Activated T-cell treated with anti-CD3 and anti-CD28 coated beads, Interleukin-2, amount 50 U/mL, for 24 hours (primary cell): ENCODE results near the gene DCST2.

Experiments used
- DNase-seq: peaks from one replicate; pipeline ENCODE4 v3.0.0-alpha.2; 2020
- H3K27ac Mint-ChIP-seq: 2 replicates; pipeline ENCODE4 v1.8.0; 2020; ENCODE audit warnings: mild to moderate bottlenecking, mixed read lengths
- H3K27me3 Mint-ChIP-seq: 2 replicates; pipeline ENCODE4 v1.8.0; 2020; ENCODE audit warnings: mixed read lengths
- H3K36me3 Mint-ChIP-seq: 2 replicates; pipeline ENCODE4 v1.8.0; 2020; ENCODE audit warnings: low read depth, mixed read lengths
- H3K4me1 Mint-ChIP-seq: 2 replicates; pipeline ENCODE4 v1.8.0; 2020; ENCODE audit warnings: low read depth, mixed read lengths
- H3K4me3 Mint-ChIP-seq: 2 replicates; pipeline ENCODE4 v1.8.0; 2020; ENCODE audit warnings: mild to moderate bottlenecking, moderate library complexity, mixed read lengths
- H3K9me3 Mint-ChIP-seq: 2 replicates; pipeline ENCODE4 v1.8.0; 2020; ENCODE audit warnings: mixed read lengths

Gene DCST2

DNA sequence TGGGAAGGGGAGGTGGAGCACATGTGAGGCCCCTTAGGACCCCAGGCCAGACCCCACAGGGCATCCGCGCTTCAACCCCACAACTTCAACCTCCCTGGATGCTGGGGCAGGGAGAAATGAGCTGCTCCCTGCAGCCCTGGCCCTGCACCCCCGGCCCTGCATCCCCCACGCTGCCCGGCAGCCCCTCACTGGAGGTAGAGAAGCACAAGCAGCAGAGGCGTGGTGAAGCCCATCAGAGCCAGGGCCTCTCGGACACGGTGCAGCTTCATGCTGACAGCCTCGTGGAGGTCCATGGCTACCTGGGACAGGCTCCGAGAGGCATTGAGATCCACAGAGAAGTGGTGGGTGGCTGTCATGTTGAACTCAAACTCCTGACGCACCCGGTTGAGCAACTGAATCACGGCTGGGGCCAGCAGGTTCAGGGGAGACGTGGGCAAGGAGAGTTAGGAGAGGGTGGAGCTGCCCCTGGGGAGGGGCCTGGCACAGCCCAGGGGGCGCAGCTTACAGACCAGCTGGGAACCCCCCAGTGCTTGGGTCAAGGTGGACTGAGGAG lies 3.3 kb downstream of the DCST2 start:
- DNase-seq: no peak
- Mint-ChIP-seq H3K27ac (no peak overlapping the region), H3K4me3 (no peak overlapping the region), H3K36me3 (no peaks in the 10 kb centered on the region), H3K9me3 (no peaks in the 10 kb centered on the region), H3K27me3 (no peaks in the 10 kb centered on the region), H3K4me1 (no peaks in the 10 kb centered on the region)

DNA sequence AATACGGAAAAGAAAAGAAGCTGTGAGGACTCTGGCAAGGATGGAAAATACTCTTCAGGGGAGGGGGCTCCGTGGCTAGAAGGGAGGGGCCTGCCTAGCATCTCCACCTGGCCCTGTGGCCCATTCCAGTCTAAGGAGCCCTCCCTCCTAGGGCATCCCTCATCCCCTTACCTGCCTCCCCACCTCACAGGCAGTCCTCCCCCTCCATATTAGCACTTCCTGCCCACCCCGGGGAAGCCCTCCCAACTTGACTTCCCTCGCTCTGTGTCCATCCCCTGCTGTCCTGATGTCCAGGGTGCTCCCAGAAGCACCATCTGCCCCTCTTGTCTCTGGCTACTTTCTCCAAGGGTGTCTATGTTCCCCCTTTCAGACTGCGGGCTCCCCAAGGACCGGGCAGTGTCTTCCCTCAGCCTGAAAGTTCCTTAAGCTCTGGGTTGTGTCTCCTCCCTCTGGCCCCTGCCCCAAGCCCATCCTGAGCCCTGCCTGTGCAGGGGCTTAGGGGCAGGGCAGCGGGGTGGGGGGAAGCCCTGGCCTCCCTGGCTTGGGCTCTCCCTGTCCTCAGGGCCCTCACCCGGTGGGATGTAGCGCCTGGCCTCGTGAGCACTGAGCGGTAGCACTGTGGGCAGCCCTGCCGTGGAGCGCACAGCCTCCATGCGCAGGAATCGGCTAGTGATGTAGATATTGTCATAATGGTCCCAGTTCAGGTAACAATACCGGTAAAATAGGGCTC lies 3.9 kb downstream of the DCST2 start:
- no peaks in the 10 kb centered on the region for H3K9me3 Mint-ChIP-seq
- H3K27me3 Mint-ChIP-seq: no peaks in the 10 kb centered on the region
- no peak for DNase-seq
- H3K4me3 Mint-ChIP-seq: no peak overlapping the region
- no peaks in the 10 kb centered on the region for H3K36me3 Mint-ChIP-seq
- H3K4me1 Mint-ChIP-seq: no peaks in the 10 kb centered on the region
- H3K27ac Mint-ChIP-seq: no peak overlapping the region

DNA sequence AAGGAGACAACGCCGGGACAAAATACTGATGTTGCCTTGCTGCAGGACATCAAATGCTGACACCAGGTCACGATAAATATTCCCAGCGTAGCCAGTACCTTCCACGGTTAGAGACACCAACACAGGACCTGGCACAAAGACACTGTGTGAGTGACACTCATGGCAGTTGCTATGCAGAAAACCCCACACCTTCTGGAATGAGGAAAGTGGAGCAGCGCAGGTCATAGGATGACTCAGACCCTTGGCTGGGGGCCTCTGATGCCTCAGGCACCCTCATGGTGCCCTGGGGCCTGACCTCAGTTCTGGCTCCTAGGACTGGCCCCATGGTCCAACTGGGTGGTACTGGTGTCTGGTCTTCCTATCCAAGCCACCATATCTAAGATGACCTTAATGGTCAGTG lies 7.0 kb downstream of the DCST2 start:
- H3K36me3 Mint-ChIP-seq: no peaks in the 10 kb centered on the region
- no peaks in the 10 kb centered on the region for H3K4me1 Mint-ChIP-seq
- DNase-seq: no peak
- no peak overlapping the region for H3K27ac Mint-ChIP-seq
- no peak overlapping the region for H3K4me3 Mint-ChIP-seq
- no peaks in the 10 kb centered on the region for H3K27me3 Mint-ChIP-seq
- H3K9me3 Mint-ChIP-seq: no peaks in the 10 kb centered on the region

DNA sequence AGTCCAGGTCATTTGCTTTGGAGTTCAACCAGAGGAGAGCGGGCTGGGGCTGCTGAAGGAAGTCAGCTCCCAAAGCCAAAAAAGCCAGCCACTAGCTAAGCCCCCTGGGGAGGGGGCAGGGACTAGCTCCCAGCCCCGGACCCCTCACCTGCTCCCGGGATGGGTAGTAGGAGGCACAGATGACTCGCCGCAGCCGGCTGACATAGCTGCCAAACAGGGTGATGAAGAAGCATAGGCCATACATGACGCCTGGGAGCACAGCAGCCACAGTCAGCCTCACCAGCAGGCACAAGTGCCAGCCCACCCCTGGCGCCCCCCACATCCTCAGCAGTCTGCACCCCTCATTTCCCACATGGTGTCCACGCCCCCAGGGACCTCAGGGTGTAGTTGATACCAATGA lies 7.4 kb downstream of the DCST2 start:
- Mint-ChIP-seq H3K36me3 (no peaks in the 10 kb centered on the region), H3K9me3 (no peaks in the 10 kb centered on the region), H3K4me3 (no peak overlapping the region), H3K27me3 (no peaks in the 10 kb centered on the region), H3K4me1 (no peaks in the 10 kb centered on the region), H3K27ac (no peak overlapping the region)
- no peak for DNase-seq

DNA sequence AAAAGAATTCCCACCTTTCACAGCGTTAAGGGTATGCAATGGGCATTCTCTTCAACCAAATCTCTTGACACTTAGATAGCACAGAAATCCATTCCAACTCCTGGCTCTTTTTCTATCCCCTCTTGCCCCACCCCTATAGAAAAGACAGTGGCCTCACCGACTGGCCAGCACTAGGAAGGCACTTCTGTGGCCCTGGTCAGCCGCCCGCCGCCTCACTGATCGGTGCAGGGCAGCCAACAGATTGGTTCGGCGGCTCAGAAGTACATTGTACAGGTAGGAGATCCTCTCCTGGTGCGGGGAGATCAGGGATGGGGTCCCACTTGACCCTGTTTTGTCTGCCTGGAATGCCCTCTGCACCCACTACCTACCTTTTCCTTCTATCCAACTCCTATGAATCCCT lies 9.3 kb downstream of the DCST2 start:
- DNase-seq: no peak
- Mint-ChIP-seq H3K27me3 (no peaks in the 10 kb centered on the region), H3K4me3 (no peak overlapping the region), H3K27ac (no peak overlapping the region), H3K36me3 (peaks cover 5% of the 10 kb centered on the region), H3K4me1 (peaks cover 8% of the 10 kb centered on the region), H3K9me3 (no peaks in the 10 kb centered on the region)

GRCh38 chr1:155023627-155024026 lies 10.0 kb downstream of the DCST2 start:
- H3K4me3 Mint-ChIP-seq: no peak overlapping the region
- H3K27ac Mint-ChIP-seq: peak overlapping the region; percentile 22
- no peaks in the 10 kb centered on the region for H3K27me3 Mint-ChIP-seq
- H3K4me1 Mint-ChIP-seq: peaks cover 14% of the 10 kb centered on the region
- peaks cover 12% of the 10 kb centered on the region for H3K36me3 Mint-ChIP-seq
- H3K9me3 Mint-ChIP-seq: no peaks in the 10 kb centered on the region
- DNase-seq: no peak

- H3K27ac Mint-ChIP-seq: peak overlapping the region; percentile 18
- H3K27me3 Mint-ChIP-seq: no peaks in the 10 kb centered on the region
- no peaks in the 10 kb centered on the region for H3K9me3 Mint-ChIP-seq
- DNase-seq: no peak
- peaks cover 18% of the 10 kb centered on the region for H3K4me1 Mint-ChIP-seq
- H3K36me3 Mint-ChIP-seq: peaks cover 13% of the 10 kb centered on the region
- no peak overlapping the region for H3K4me3 Mint-ChIP-seq
Observed at GRCh38 chr1:155022927-155023236, 10.7 kb downstream of the DCST2 start.

DNA sequence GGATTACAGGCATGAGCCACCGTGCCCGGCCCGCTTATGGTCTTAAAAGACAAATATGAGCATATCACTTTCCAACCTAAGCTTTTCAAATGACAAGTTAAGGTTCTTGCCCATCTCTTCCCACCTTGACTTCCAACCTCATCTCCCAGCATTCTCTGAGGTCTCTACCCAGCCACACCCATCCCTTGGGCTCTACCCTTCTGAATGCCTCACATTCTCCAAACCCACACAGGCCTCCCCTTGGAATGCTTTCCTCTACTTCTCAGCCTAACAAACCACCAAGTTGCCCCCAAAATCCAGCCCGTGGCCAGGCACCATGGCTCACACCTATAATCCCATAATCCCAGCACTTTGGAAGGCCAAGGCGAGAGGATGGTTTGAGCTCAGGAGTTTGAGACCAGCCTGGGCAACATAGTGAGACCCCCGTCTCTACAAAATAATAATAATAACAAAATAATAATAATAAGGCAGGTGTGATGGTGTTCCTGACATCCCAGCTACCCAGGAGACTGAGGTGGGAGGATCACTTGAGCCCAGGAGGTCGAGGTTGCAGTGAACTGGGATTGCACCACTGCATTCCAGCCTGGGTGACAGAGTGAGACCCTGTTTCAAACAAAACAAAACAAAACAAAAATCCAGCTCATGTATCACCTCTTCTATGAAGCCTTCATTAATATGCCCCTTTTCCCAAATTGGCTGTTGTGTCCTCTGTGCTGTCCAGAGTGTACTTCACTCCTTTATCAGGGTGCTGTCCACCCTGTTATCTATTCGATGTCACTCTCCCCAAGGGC lies 11.2 kb downstream of the DCST2 start:
- H3K4me1 Mint-ChIP-seq: peaks cover 22% of the 10 kb centered on the region
- DNase-seq: no peak
- H3K27me3 Mint-ChIP-seq: no peaks in the 10 kb centered on the region
- H3K4me3 Mint-ChIP-seq: peak overlapping the region; percentile 1
- no peaks in the 10 kb centered on the region for H3K9me3 Mint-ChIP-seq
- H3K36me3 Mint-ChIP-seq: peaks cover 18% of the 10 kb centered on the region
- peak overlapping the region; percentile 18 for H3K27ac Mint-ChIP-seq

- H3K4me3 Mint-ChIP-seq: no peak overlapping the region
- H3K4me1 Mint-ChIP-seq: peaks cover 45% of the 10 kb centered on the region
- no peaks in the 10 kb centered on the region for H3K9me3 Mint-ChIP-seq
- no peak for DNase-seq
- peaks cover 40% of the 10 kb centered on the region for H3K36me3 Mint-ChIP-seq
- no peaks in the 10 kb centered on the region for H3K27me3 Mint-ChIP-seq
- peak overlapping the region; percentile 56 for H3K27ac Mint-ChIP-seq
Observed at GRCh38 chr1:155019377-155020245, 14.0 kb downstream of the DCST2 start.

DNA sequence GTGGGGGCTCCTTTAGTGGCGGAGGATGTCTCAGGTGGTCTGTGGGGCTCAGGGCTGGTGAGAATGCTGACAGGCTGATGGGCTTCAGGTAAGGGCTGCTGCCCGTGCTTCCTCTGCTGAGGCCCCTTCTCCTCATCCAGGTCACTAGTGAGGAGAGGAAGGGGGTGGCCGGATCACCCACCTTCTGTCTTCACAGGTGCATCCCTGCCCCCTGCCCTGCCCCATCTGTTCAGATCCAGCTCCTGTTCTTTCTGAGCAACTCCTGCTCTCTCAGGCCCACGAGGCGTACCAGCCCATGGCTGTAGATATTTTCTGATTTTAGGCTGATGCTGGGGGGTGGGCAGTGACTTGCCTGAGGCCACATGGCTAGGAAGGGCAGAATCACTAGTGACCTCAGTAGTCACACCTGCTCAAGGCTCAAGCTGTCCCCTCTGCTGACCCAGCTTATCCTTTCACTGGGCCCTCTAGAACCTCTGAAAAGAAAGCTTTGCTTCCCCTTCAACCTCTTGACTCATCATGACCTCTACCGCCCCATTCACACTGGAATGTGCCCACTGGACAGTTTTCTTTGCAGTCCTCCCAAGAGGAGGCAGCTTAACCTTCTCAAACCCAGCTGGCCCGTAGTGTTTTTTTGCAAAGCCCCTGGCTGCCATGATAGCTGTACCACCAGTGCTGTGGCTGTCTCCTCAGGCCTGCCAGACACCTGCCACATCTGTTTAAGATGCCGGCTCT lies 14.8 kb downstream of the DCST2 start:
- no peak for DNase-seq
- peaks cover 53% of the 10 kb centered on the region for H3K4me1 Mint-ChIP-seq
- H3K27ac Mint-ChIP-seq: peak overlapping the region; percentile 56
- peaks cover 49% of the 10 kb centered on the region for H3K36me3 Mint-ChIP-seq
- H3K9me3 Mint-ChIP-seq: no peaks in the 10 kb centered on the region
- H3K4me3 Mint-ChIP-seq: no peak overlapping the region
- no peaks in the 10 kb centered on the region for H3K27me3 Mint-ChIP-seq

GRCh38 chr1:155017946-155018316 lies 15.7 kb downstream of the DCST2 start:
- no peak for DNase-seq
- Mint-ChIP-seq H3K4me3 (peak overlapping the region; percentile 53), H3K27ac (peak overlapping the region; percentile 73), H3K9me3 (no peaks in the 10 kb centered on the region), H3K4me1 (peaks cover 61% of the 10 kb centered on the region), H3K36me3 (peaks cover 56% of the 10 kb centered on the region), H3K27me3 (no peaks in the 10 kb centered on the region)

DNA sequence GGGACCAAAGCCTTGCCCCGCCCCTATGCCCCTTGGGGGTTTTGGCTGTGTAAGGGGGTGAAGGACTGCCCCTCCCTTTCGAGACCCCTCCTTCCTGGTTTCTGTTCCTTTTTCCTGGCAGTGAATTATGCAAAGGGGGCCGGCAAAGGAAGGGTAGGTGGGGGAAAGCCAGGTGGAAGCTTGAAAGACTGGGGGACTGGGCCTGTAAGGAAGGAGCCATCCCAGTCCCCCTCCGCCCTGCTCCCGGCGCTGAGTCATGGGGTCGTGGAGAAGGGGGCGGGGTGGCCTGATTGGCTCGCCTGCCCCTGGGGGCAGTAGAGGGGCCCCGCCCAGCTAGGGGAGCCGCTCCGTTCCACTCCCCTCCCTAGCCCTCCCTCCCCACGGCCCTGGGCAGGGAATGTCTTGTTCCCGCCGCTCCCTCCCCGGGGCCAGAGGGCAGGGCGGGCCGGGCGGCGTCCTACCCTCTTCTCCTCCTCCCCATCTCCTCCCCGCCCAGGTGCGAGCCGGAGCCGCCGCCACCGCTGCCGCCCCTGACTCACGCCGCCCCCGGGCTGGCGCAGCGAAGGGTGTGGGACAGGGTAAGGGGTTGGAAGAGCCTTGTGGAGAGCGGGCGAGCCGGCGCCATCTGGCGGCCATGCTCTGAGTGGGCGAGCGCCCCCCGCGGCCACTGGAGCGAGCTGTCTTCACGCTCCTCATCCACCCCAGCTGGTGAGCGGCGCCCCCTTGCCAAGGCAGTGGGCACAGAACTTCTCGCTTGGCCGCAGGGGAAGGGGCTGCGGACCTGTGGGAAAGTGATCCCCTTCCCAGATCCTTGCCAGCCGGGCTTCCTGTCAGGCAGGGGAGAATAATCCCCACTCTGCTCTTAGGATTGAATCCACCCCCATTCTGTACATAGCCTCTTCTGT lies 16.3 kb downstream of the DCST2 start:
- no peaks in the 10 kb centered on the region for H3K9me3 Mint-ChIP-seq
- H3K27ac Mint-ChIP-seq: peak overlapping the region; percentile 74
- peaks cover 62% of the 10 kb centered on the region for H3K36me3 Mint-ChIP-seq
- peak; percentile 94 for DNase-seq
- no peaks in the 10 kb centered on the region for H3K27me3 Mint-ChIP-seq
- peaks cover 67% of the 10 kb centered on the region for H3K4me1 Mint-ChIP-seq
- peak overlapping the region; percentile 53 for H3K4me3 Mint-ChIP-seq

DNA sequence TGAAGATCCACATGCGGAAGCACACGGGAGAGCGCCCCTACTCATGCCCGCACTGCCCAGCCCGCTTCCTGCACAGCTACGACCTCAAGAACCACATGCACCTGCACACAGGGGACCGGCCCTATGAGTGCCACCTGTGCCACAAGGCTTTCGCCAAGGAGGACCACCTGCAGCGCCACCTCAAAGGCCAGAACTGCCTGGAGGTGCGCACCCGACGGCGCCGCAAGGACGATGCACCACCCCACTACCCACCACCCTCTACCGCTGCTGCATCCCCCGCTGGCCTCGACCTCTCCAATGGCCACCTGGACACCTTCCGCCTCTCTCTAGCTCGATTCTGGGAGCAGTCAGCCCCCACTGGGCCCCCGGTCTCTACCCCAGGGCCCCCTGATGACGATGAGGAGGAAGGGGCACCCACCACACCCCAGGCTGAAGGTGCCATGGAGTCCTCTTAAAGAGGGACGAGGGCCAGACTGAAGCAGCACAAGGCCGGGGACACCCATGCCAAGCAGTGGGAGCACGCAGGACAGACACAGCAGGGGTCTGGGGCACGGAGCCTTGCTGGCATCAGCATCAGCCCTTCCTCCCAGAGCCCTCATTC lies 17.2 kb downstream of the DCST2 start:
- H3K27me3 Mint-ChIP-seq: no peaks in the 10 kb centered on the region
- H3K4me1 Mint-ChIP-seq: peaks cover 73% of the 10 kb centered on the region
- H3K4me3 Mint-ChIP-seq: peak overlapping the region; percentile 48
- H3K9me3 Mint-ChIP-seq: no peaks in the 10 kb centered on the region
- H3K27ac Mint-ChIP-seq: peak overlapping the region; percentile 74
- peak; percentile 54 for DNase-seq
- H3K36me3 Mint-ChIP-seq: peaks cover 67% of the 10 kb centered on the region
